ENCODE measurements around the gene PTTG1IP. TPM values are rescaled to one million over a fixed set of nuclear protein-coding genes. Genes with fewer than 3 reads are reported as not detected.

Gene PTTG1IP
- total and polyA plus RNA-seq, 2 of the 13 experiments (the other 11 are each of a cell fraction or from before 2014, with no cell fraction given), result 161 to 700 TPM

GRCh38 chr21:44850905-44851657, 22.4 kb downstream of the PTTG1IP start (continued):
- no peak; the same call in 1 of the 2 replicates for TF ChIP-seq HDAC1 (CRISPR knock-in tag; IDR thresholded peaks at IDR 0.05)
- TF ChIP-seq ZNF562 (CRISPR knock-in tag; IDR thresholded peaks at IDR 0.05; ENCODE audit: borderline replicate concordance), result no peak
- no peak for TF ChIP-seq BORCS8-MEF2B (CRISPR knock-in tag; IDR thresholded peaks at IDR 0.05)
- TF ChIP-seq ZFAT (CRISPR knock-in tag; conservative IDR thresholded peaks at IDR 0.05), result no peak
- peak; percentile 72 for TF ChIP-seq MAX (IDR thresholded peaks at IDR 0.05)
- no peak for TF ChIP-seq CREM (IDR thresholded peaks at IDR 0.05)
- TF ChIP-seq CREM (CRISPR knock-in tag; IDR thresholded peaks at IDR 0.05), result no peak
- TF ChIP-seq ZNF441 (CRISPR knock-in tag; IDR thresholded peaks at IDR 0.05; ENCODE audit: borderline replicate concordance), result no peak
- no peak for TF ChIP-seq TARDBP (CRISPR knock-in tag; IDR thresholded peaks at IDR 0.05)
- no peak for TF ChIP-seq ZMYM3 (CRISPR knock-in tag; IDR thresholded peaks at IDR 0.05)
- TF ChIP-seq ZNF607 (CRISPR knock-in tag; IDR thresholded peaks at IDR 0.05; ENCODE audit: borderline replicate concordance), result no peak
- no peak for TF ChIP-seq GABPA (IDR thresholded peaks at IDR 0.05; ENCODE audit: low read depth, low read length)
- TF ChIP-seq GABPA (CRISPR knock-in tag; IDR thresholded peaks at IDR 0.05; ENCODE audit: low read depth), result no peak
- no peak for TF ChIP-seq ZNF33B (CRISPR knock-in tag; IDR thresholded peaks at IDR 0.05)
- TF ChIP-seq KDM5A (IDR thresholded peaks at IDR 0.05; ENCODE audit: borderline replicate concordance, low read length), result no peak
- TF ChIP-seq AGO2 (optimal IDR thresholded peaks at IDR 0.05; ENCODE audit: low read depth, low read length), result peak; percentile 41
- TF ChIP-seq KDM4B (CRISPR knock-in tag; IDR thresholded peaks at IDR 0.05), result no peak
- TF ChIP-seq ZBTB38 (CRISPR knock-in tag; IDR thresholded peaks at IDR 0.05), result peak; percentile 95
- TF ChIP-seq KDM6A (CRISPR knock-in tag; IDR thresholded peaks at IDR 0.05; ENCODE audit: low read depth), result no peak
- no peak for TF ChIP-seq MAFG (CRISPR knock-in tag; IDR thresholded peaks at IDR 0.05)
- no peak for TF ChIP-seq NR2F6 (IDR thresholded peaks at IDR 0.05)
- TF ChIP-seq NR2F6 (CRISPR knock-in tag; IDR thresholded peaks at IDR 0.05), result no peak
- TF ChIP-seq ZNF709 (CRISPR knock-in tag; IDR thresholded peaks at IDR 0.05), result no peak
- TF ChIP-seq SNAPC2 (CRISPR knock-in tag; IDR thresholded peaks at IDR 0.05), result no peak
- no peak for TF ChIP-seq SNAPC5 (CRISPR knock-in tag; IDR thresholded peaks at IDR 0.05; ENCODE audit: borderline replicate concordance)
- TF ChIP-seq ARID3A (IDR thresholded peaks at IDR 0.05; ENCODE audit: low read depth, low read length), result no peak
- TF ChIP-seq SOX6 (IDR thresholded peaks at IDR 0.05), result no peak
- no peak for TF ChIP-seq SOX6 (CRISPR knock-in tag; IDR thresholded peaks at IDR 0.05)
- no peak for TF ChIP-seq NR0B2 (CRISPR knock-in tag; IDR thresholded peaks at IDR 0.05)
- no peak for TF ChIP-seq ZBTB21 (CRISPR knock-in tag; IDR thresholded peaks at IDR 0.05)

Data from HepG2 (cell line).